Hepatocyte (in vitro differentiated cells): ENCODE data around the gene MGAM2. TPM values are rescaled to one million over a fixed set of nuclear protein-coding genes. Genes with fewer than 3 reads are reported as not detected.

Source experiments
- DNase-seq: peaks from one replicate; pipeline ENCODE4 v3.0.0-alpha.2; 2016; ENCODE audit warnings: low spot score
- H2AFZ ChIP-seq: fragments of 200-600 bp; sonication (generic); 2 replicates; pipeline ENCODE4 v1.6.0; 2016; ENCODE audit warnings: antibody characterized with exemption, mild to moderate bottlenecking
- H3K27ac ChIP-seq: fragments of 200-600 bp; sonication (generic); 2 replicates; pipeline ENCODE4 v1.5.1; 2016; ENCODE audit warnings: mild to moderate bottlenecking
- H3K27me3 ChIP-seq: fragments of 200-600 bp; sonication (generic); 2 replicates; pipeline ENCODE4 v1.6.1; 2016
- H3K36me3 ChIP-seq: fragments of 200-600 bp; sonication (generic); replicated peaks from 2 replicates; pipeline ENCODE4 v1.5.1; 2016; ENCODE audit warnings: low read depth; ENCODE audit not compliant: insufficient read depth
- H3K4me1 ChIP-seq: fragments of 200-600 bp; sonication (generic); 2 replicates; pipeline ENCODE4 v1.5.1; 2016; ENCODE audit warnings: mild to moderate bottlenecking, moderate library complexity; ENCODE audit not compliant: insufficient read depth
- H3K4me2 ChIP-seq: fragments of 200-600 bp; sonication (generic); 2 replicates; pipeline ENCODE4 v1.6.0; 2016
- H3K4me3 ChIP-seq: fragments of 200-600 bp; sonication (generic); 2 replicates; pipeline ENCODE4 v1.5.1; 2016; ENCODE audit warnings: mild to moderate bottlenecking
- H3K79me2 ChIP-seq: fragments of 200-600 bp; sonication (generic); 2 replicates; pipeline ENCODE4 v1.6.0; 2017; ENCODE audit warnings: mild to moderate bottlenecking
- H3K9me2 ChIP-seq: fragments of 200-600 bp; sonication (generic); replicated peaks from 2 replicates; pipeline ENCODE4 v1.6.0; 2017; ENCODE audit warnings: mild to moderate bottlenecking; ENCODE audit not compliant: insufficient read depth
- H3K9me3 ChIP-seq: fragments of 200-600 bp; sonication (generic); 2 replicates; pipeline ENCODE4 v1.5.1; 2016; ENCODE audit warnings: low read depth, mild to moderate bottlenecking
- H4K20me1 ChIP-seq: fragments of 200-600 bp; sonication (generic); 2 replicates; pipeline ENCODE4 v1.6.0; 2016; ENCODE audit warnings: mild to moderate bottlenecking; ENCODE audit not compliant: insufficient read depth, poor library complexity, severe bottlenecking
- EZH2 ChIP-seq: fragments of 200-600 bp; sonication (generic); IDR thresholded peaks from 2 replicates; pipeline ENCODE4 v1.6.1; 2016; ENCODE audit warnings: antibody characterized with exemption, mild to moderate bottlenecking, borderline replicate concordance
- EZH2phosphoT487 ChIP-seq: fragments of 200-600 bp; sonication (generic); IDR thresholded peaks from one replicate; pipeline ENCODE4 v1.6.1; 2018; ENCODE audit warnings: antibody characterized with exemption, mild to moderate bottlenecking, low read depth, moderate library complexity; ENCODE audit not compliant: unreplicated experiment, severe bottlenecking
- WGBS: methylation state at CpG from one replicate; pipeline ENCODE4 v1.1.6; 2016; ENCODE audit warnings: low lambda C conversion rate; ENCODE audit errors: missing lambda C conversion rate; 5-methylcytosine and 5-hydroxymethylcytosine counted together
- polyA plus RNA-seq: library from polyadenylated mRNA; unstranded; fragments of >200 nt; fragmentation: Nextera tagmentation; extraction: Ambion mirVana; gene quantifications from 2 replicates; pipeline ENCODE4 v1.2.1, GENCODE V29; 2016
- total RNA-seq: library from RNA; depleted of rRNA; stranded (reverse); fragments of >200 nt; gene quantifications from 2 replicates; pipeline ENCODE4 v1.2.3, GENCODE V29; 2014
- TF ChIP-seq, protein P1 (sequence below): fragments of 200-600 bp; sonication (generic); IDR thresholded peaks from 2 replicates; pipeline ENCODE4 v1.5.1; 2016; ENCODE audit warnings: antibody characterized with exemption, mild to moderate bottlenecking; ENCODE audit not compliant: poor library complexity

MGAM2 gene
- total and polyA plus RNA-seq, 2 experiments from 2014 or later, result 1.6 to 4.1 TPM

- WGBS, result 63% methylated on average over 3 of the region's 3 CpGs
- Histone ChIP-seq H3K27ac (no peak overlapping the region), H3K9me2 (no peaks in the 10 kb centered on the region), H2AFZ (no peak overlapping the region), H3K4me2 (no peak overlapping the region), H3K4me3 (no peak overlapping the region), H3K9me3 (no peaks in the 10 kb centered on the region), H3K4me1 (no peaks in the 10 kb centered on the region), H3K27me3 (no peaks in the 10 kb centered on the region), H4K20me1 (no peaks in the 10 kb centered on the region), H3K36me3 (no peaks in the 10 kb centered on the region), H3K79me2 (no peaks in the 10 kb centered on the region)
- DNase-seq, result no peak
- TF ChIP-seq EZH2 (no peak), EZH2phosphoT487 (no peak)
- TF ChIP-seq, protein P1, sequence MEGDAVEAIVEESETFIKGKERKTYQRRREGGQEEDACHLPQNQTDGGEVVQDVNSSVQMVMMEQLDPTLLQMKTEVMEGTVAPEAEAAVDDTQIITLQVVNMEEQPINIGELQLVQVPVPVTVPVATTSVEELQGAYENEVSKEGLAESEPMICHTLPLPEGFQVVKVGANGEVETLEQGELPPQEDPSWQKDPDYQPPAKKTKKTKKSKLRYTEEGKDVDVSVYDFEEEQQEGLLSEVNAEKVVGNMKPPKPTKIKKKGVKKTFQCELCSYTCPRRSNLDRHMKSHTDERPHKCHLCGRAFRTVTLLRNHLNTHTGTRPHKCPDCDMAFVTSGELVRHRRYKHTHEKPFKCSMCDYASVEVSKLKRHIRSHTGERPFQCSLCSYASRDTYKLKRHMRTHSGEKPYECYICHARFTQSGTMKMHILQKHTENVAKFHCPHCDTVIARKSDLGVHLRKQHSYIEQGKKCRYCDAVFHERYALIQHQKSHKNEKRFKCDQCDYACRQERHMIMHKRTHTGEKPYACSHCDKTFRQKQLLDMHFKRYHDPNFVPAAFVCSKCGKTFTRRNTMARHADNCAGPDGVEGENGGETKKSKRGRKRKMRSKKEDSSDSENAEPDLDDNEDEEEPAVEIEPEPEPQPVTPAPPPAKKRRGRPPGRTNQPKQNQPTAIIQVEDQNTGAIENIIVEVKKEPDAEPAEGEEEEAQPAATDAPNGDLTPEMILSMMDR, result no peak
Measured at GRCh38 chr7:142114207-142114606, 2.7 kb downstream of the MGAM2 start.

- Histone ChIP-seq H3K79me2 (no peaks in the 10 kb centered on the region), H4K20me1 (no peaks in the 10 kb centered on the region), H3K27me3 (no peaks in the 10 kb centered on the region), H2AFZ (no peak overlapping the region), H3K9me3 (no peaks in the 10 kb centered on the region), H3K4me3 (no peak overlapping the region), H3K36me3 (no peaks in the 10 kb centered on the region), H3K9me2 (no peaks in the 10 kb centered on the region), H3K27ac (peak overlapping the region; percentile 78), H3K4me2 (no peak overlapping the region), H3K4me1 (no peaks in the 10 kb centered on the region)
- WGBS, result 47% methylated on average over 4 of the region's 4 CpGs
- no peak for TF ChIP-seq EZH2
- TF ChIP-seq, protein P1, result no peak
- TF ChIP-seq EZH2phosphoT487, result no peak
- peak; percentile 17 for DNase-seq
Measured at GRCh38 chr7:142120524-142120923, 9.0 kb downstream of the MGAM2 start.

- Histone ChIP-seq H3K9me3 (no peaks in the 10 kb centered on the region), H3K36me3 (no peaks in the 10 kb centered on the region), H3K79me2 (no peaks in the 10 kb centered on the region), H4K20me1 (no peaks in the 10 kb centered on the region), H2AFZ (no peak overlapping the region), H3K27me3 (no peaks in the 10 kb centered on the region), H3K9me2 (no peaks in the 10 kb centered on the region), H3K4me3 (no peak overlapping the region), H3K4me2 (no peak overlapping the region), H3K27ac (no peak overlapping the region), H3K4me1 (no peaks in the 10 kb centered on the region)
- no peak for DNase-seq
- TF ChIP-seq EZH2, result no peak
- TF ChIP-seq, protein P1, result no peak
- no peak for TF ChIP-seq EZH2phosphoT487
- 94% methylated on average over 3 of the region's 3 CpGs for WGBS
Measured at GRCh38 chr7:142123184-142123583, 11.7 kb downstream of the MGAM2 start.
